ENCODE results near the gene SH2D4B. TPM values are rescaled to one million over a fixed set of nuclear protein-coding genes. Genes with fewer than 3 reads are reported as not detected.

The SH2D4B gene
- total and polyA plus RNA-seq, 2 of the 13 experiments (the other 11 are each of a cell fraction or from before 2014, with no cell fraction given), result not detected

GRCh38 chr10:80646366-80646765, 108.7 kb downstream of the SH2D4B start (continued):
- TF ChIP-seq PRDM10 (CRISPR knock-in tag; IDR thresholded peaks at IDR 0.05; ENCODE audit: low read depth), result no peak

- in situ Hi-C loops (cut with HindIII; ENCODE audit: extremely low pct_ligation_motif_present, low pct_unique_long_range_greater_than_20kb), result no loop called here
Observed at GRCh38 chr10:80647173-80647833, 109.6 kb downstream of the SH2D4B start.

More at GRCh38 chr10:80647173-80647833, 109.6 kb downstream of the SH2D4B start:
- ChIA-PET CTCF (ENCODE audit: low intra/inter-chr PET ratio, low total read pairs) (no interaction called here), POLR2A (no interaction called here)
- Histone ChIP-seq H3K9ac (ENCODE audit: insufficient read depth, low read depth, low read length) (no peak overlapping the region), H2AFZ (ENCODE audit: low read length) (no peak overlapping the region), H3K79me2 (ENCODE audit: insufficient read depth, low read length) (no peaks in the 10 kb centered on the region), H3K4me3 (replicated peaks in 1 of 3; ENCODE audit: insufficient read depth in 1 of 3, low read depth in 2 of 3, low read length in 3 of 3) (no peak overlapping the region), H3K27me3 (ENCODE audit: control insufficient read depth in 1 of 2, insufficient read depth in 2 of 2, low read length in 2 of 2) (no peaks in the 10 kb centered on the region; a peak in 1 of 5 replicates), H3K4me2 (ENCODE audit: low read depth, low read length) (no peak overlapping the region), H3K9me3 (ENCODE audit: low read length) (no peaks in the 10 kb centered on the region), H3K4me1 (ENCODE audit: insufficient read depth, low read length) (peaks cover 10% of the 10 kb centered on the region), H3K36me3 (replicated peaks in 1 of 2; ENCODE audit: control insufficient read depth in 1 of 2, insufficient read depth in 2 of 2, low read length in 2 of 2) (no peaks in the 10 kb centered on the region), H4K20me1 (ENCODE audit: insufficient read depth, low read length) (no peaks in the 10 kb centered on the region), H3K27ac (ENCODE audit: extremely low read length, insufficient read depth, low read length) (no peak overlapping the region)
- TF ChIP-seq E2F2 (CRISPR knock-in tag; IDR thresholded peaks at IDR 0.05; ENCODE audit: borderline replicate concordance), result no peak
- no peak for TF ChIP-seq STAT6 (CRISPR knock-in tag; IDR thresholded peaks at IDR 0.05; ENCODE audit: borderline replicate concordance)
- TF ChIP-seq CTCF (CRISPR knock-in tag; IDR thresholded peaks at IDR 0.05), result no peak
- no peak for TF ChIP-seq ZNF431 (CRISPR knock-in tag; IDR thresholded peaks at IDR 0.05; ENCODE audit: borderline replicate concordance, low read depth)
- TF ChIP-seq ZNF138 (CRISPR knock-in tag; IDR thresholded peaks at IDR 0.05; ENCODE audit: low read depth), result no peak
- no peak for TF ChIP-seq ZNF569 (CRISPR knock-in tag; IDR thresholded peaks at IDR 0.05; ENCODE audit: borderline replicate concordance)
- no TSS peak for BruUV-seq (replicated peaks)
- intact Hi-C loops (cut with micrococcal nuclease; ENCODE audit: unreplicated experiment), result no loop called here
- ATAC-seq (no peak), DNase-seq (ENCODE audit: low spot score) (no peak), FAIRE-seq (no peak)
- WGBS (ENCODE audit: low lambda C conversion rate), result 7% methylated on average over 7 of the region's 7 CpGs

Data from HepG2 (cell line).